H1 (cell line): ENCODE measurements around the gene CCDC40. TPM values are rescaled to one million over a fixed set of nuclear protein-coding genes. Genes with fewer than 3 reads are reported as not detected.

Experiments
- CTCF ChIA-PET: fragments of 300-600 bp; sonication (Branson Sonifier 250); formaldehyde crosslinking; loops from one replicate; lab custom pipeline; 2021; ENCODE audit not compliant: partially characterized antibody; lab: Charles Lee
- POLR2A ChIA-PET: fragments of 300-600 bp; sonication (Branson Sonifier 250); formaldehyde crosslinking; loops from one replicate; lab custom pipeline; 2021; ENCODE audit warnings: inconsistent platforms; ENCODE audit not compliant: partially characterized antibody; lab: Charles Lee
- DNase-seq, 2 experiments: peaks; one replicate each; pipeline versions ENCODE4 v3.0.0 to v3.0.0-alpha.2; 2010 to 2022; ENCODE audit warnings: low spot score in 2 of 2, low read depth in 1 of 2, mixed read lengths in 1 of 2
- FAIRE-seq: peaks from 2 replicates; lab custom pipeline; 2011; peaks lifted over from hg19 to GRCh38; lab: Jason Lieb, UNC
- H2AFZ ChIP-seq: 2 replicates; pipeline ENCODE4 v1.8.1; 2012; ENCODE audit warnings: low read length, inconsistent platforms
- H2AK5ac ChIP-seq: 2 replicates; pipeline ENCODE4 v1.6.1; 2013; ENCODE audit warnings: low read depth, low read length
- H2BK120ac ChIP-seq: replicated peaks from 2 replicates; pipeline ENCODE3; 2013; ENCODE audit warnings: low read depth, low read length, inconsistent platforms
- H2BK12ac ChIP-seq: 2 replicates; pipeline ENCODE4 v1.6.1; 2013; ENCODE audit warnings: low read depth, low read length
- H2BK15ac ChIP-seq: 2 replicates; pipeline ENCODE4 v1.6.1; 2013; ENCODE audit warnings: low read length
- H2BK20ac ChIP-seq: 2 replicates; pipeline ENCODE4 v1.6.1; 2013; ENCODE audit warnings: low read length
- H2BK5ac ChIP-seq: 2 replicates; pipeline ENCODE4 v1.6.1; 2013; ENCODE audit warnings: low read depth, low read length
- H3K14ac ChIP-seq: 2 replicates; pipeline ENCODE4 v1.6.1; 2013; ENCODE audit warnings: inconsistent platforms; ENCODE audit not compliant: insufficient read length
- H3K18ac ChIP-seq: 2 replicates; pipeline ENCODE4 v1.6.1; 2013; ENCODE audit warnings: low read length; ENCODE audit errors: extremely low read depth
- H3K23ac ChIP-seq: 2 replicates; pipeline ENCODE4 v1.6.1; 2013; ENCODE audit warnings: inconsistent platforms; ENCODE audit not compliant: insufficient read length
- H3K23me2 ChIP-seq: 2 replicates; pipeline ENCODE4 v1.6.1; 2013; ENCODE audit warnings: low read depth, low read length
- H3K27ac ChIP-seq: 2 replicates; pipeline ENCODE4 v1.6.1; 2011; ENCODE audit warnings: low read depth, low read length, inconsistent platforms
- H3K27me3 ChIP-seq, 4 experiments: replicated peaks in 1 of 4; 1 replicate in 1 of 4; 2 replicates in 3 of 4; pipeline versions ENCODE4 v1.6.1 to v1.8.1; 2011 to 2013; ENCODE audit warnings: low read length in 3 of 4, mild to moderate bottlenecking in 3 of 4, inconsistent platforms in 2 of 4, mixed read lengths in 2 of 4, moderate library complexity in 1 of 4; ENCODE audit not compliant: control insufficient read depth in 3 of 4, insufficient read depth in 3 of 4; ENCODE audit errors: extremely low read depth in 1 of 4
- H3K36me3 ChIP-seq, 4 experiments: 2 replicates each; pipeline versions ENCODE4 v1.6.1 to v1.8.1; 2011 to 2013; ENCODE audit warnings: mild to moderate bottlenecking in 4 of 4, low read length in 3 of 4, moderate library complexity in 2 of 4, control low read depth in 1 of 4, inconsistent platforms in 1 of 4; ENCODE audit not compliant: insufficient read depth in 4 of 4, control insufficient read depth in 2 of 4
- H3K4ac ChIP-seq: replicated peaks from 2 replicates; pipeline ENCODE3; 2013; ENCODE audit warnings: low read length, low read depth, mixed read lengths, inconsistent platforms; ENCODE audit not compliant: insufficient read length
- H3K4me1 ChIP-seq, 4 experiments: replicated peaks in 1 of 4; 1 replicate in 1 of 4; 2 replicates in 3 of 4; pipeline versions ENCODE4 v1.6.1 to v1.8.1; 2011 to 2013; ENCODE audit warnings: low read length in 3 of 4, inconsistent platforms in 2 of 4, mixed read lengths in 1 of 4; ENCODE audit not compliant: insufficient read depth in 4 of 4, control insufficient read depth in 3 of 4
- H3K4me2 ChIP-seq, 2 experiments: 2 replicates each; pipeline versions ENCODE4 v1.6.1 to v1.8.1; 2011 to 2013; ENCODE audit warnings: low read depth in 2 of 2, low read length in 2 of 2, control low read depth in 1 of 2, inconsistent platforms in 1 of 2, mild to moderate bottlenecking in 1 of 2; ENCODE audit not compliant: insufficient read depth in 1 of 2
- H3K4me3 ChIP-seq, 4 experiments: fragments of 200-600, 300-600 bp in 1 of 4; sonication (generic), shearing (Covaris generic), sonication (Bioruptor Twin) in 1 of 4; 2 replicates each; pipeline versions ENCODE4 v1.5.1 to v1.8.1; 2011 to 2016; ENCODE audit warnings: low read length in 4 of 4, low read depth in 3 of 4, control low read depth in 2 of 4, inconsistent platforms in 2 of 4, mild to moderate bottlenecking in 2 of 4, mixed read lengths in 1 of 4, moderate library complexity in 1 of 4; ENCODE audit not compliant: insufficient read depth in 2 of 4; ENCODE audit errors: extremely low read depth in 1 of 4
- H3K56ac ChIP-seq: replicated peaks from 2 replicates; pipeline ENCODE3; 2013; ENCODE audit warnings: low read depth, mild to moderate bottlenecking, mixed read lengths, low read length, inconsistent platforms; ENCODE audit not compliant: insufficient read length
- H3K79me1 ChIP-seq: 2 replicates; pipeline ENCODE4 v1.6.1; 2013; ENCODE audit warnings: low read depth, low read length, control low read depth
- H3K79me2 ChIP-seq, 2 experiments: 2 replicates each; pipeline versions ENCODE4 v1.6.1 to v1.8.1; 2012 to 2013; ENCODE audit warnings: low read length in 2 of 2, mild to moderate bottlenecking in 2 of 2, inconsistent platforms in 1 of 2; ENCODE audit not compliant: insufficient read depth in 2 of 2, control insufficient read depth in 1 of 2
- H3K9ac ChIP-seq, 4 experiments: replicated peaks in 1 of 4; 1 replicate in 1 of 4; 2 replicates in 3 of 4; pipeline versions ENCODE4 v1.6.1 to v1.8.1; 2011 to 2013; ENCODE audit warnings: low read depth in 3 of 4, low read length in 3 of 4, control low read depth in 2 of 4, mild to moderate bottlenecking in 2 of 4, moderate library complexity in 2 of 4, inconsistent platforms in 1 of 4; ENCODE audit errors: extremely low read depth in 1 of 4
- H3K9me3 ChIP-seq, 2 experiments: 2 replicates each; pipeline versions ENCODE4 v1.6.1 to v1.8.1; 2012 to 2013; ENCODE audit warnings: mild to moderate bottlenecking in 2 of 2, moderate library complexity in 2 of 2, control low read depth in 1 of 2, inconsistent platforms in 1 of 2, low read depth in 1 of 2, low read length in 1 of 2, mixed read lengths in 1 of 2; ENCODE audit not compliant: insufficient read depth in 2 of 2
- H4K20me1 ChIP-seq, 2 experiments: replicated peaks in 1 of 2; 2 replicates each; pipeline versions ENCODE3 to v1.8.1; 2011 to 2013; ENCODE audit warnings: inconsistent platforms in 2 of 2, low read length in 2 of 2, mild to moderate bottlenecking in 1 of 2; ENCODE audit not compliant: insufficient read depth in 2 of 2, control insufficient read depth in 1 of 2
- H4K5ac ChIP-seq: 2 replicates; pipeline ENCODE4 v1.6.1; 2013; ENCODE audit warnings: low read length, low read depth, mixed read lengths, inconsistent platforms; ENCODE audit not compliant: insufficient read length
- H4K8ac ChIP-seq: 2 replicates; pipeline ENCODE4 v1.8.0; 2013; ENCODE audit warnings: mild to moderate bottlenecking, moderate library complexity, low read length, inconsistent platforms; ENCODE audit not compliant: insufficient read depth; ENCODE audit errors: extremely low read depth
- H4K91ac ChIP-seq: replicated peaks from 2 replicates; pipeline ENCODE3; 2013; ENCODE audit warnings: low read length, mixed read lengths, inconsistent platforms; ENCODE audit not compliant: insufficient read length
- ASH2L ChIP-seq: fragments of 200-600, 300-600 bp; sonication (generic); IDR thresholded peaks from one replicate; pipeline ENCODE4 v1.7.1; 2017; ENCODE audit warnings: low read length
- BACH1 ChIP-seq: IDR thresholded peaks from 2 replicates; pipeline ENCODE4 v1.6.1; 2012; ENCODE audit warnings: low read length, improper control_type of control experiment
- CEBPB ChIP-seq: IDR thresholded peaks from 2 replicates; pipeline ENCODE4 v1.6.1; 2012; ENCODE audit warnings: low read depth, low read length
- GABPA ChIP-seq: IDR thresholded peaks from 2 replicates; pipeline ENCODE4 v1.6.1; 2011; ENCODE audit warnings: mild to moderate bottlenecking, low read length, moderate library complexity, borderline replicate concordance; ENCODE audit not compliant: insufficient read depth
- HDAC2 ChIP-seq, 2 experiments: fragments of 300-600 bp in 1 of 2; sonication (generic) in 1 of 2; IDR thresholded peaks; 2 replicates each; pipeline ENCODE4 v1.6.1; 2011 to 2012; ENCODE audit warnings: low read depth in 2 of 2, low read length in 2 of 2, mild to moderate bottlenecking in 2 of 2, moderate library complexity in 2 of 2, borderline replicate concordance in 1 of 2, inconsistent platforms in 1 of 2
- JUN ChIP-seq: IDR thresholded peaks from 2 replicates; pipeline ENCODE4 v1.6.1; 2011; ENCODE audit warnings: low read depth, mild to moderate bottlenecking, improper control_type of control experiment, low read length
- KDM5A ChIP-seq: fragments of 200-600 bp; IDR thresholded peaks from 2 replicates; pipeline ENCODE4 v1.7.1; 2012; ENCODE audit warnings: mild to moderate bottlenecking, low read length, inconsistent platforms, mixed read lengths
- MAFK ChIP-seq: IDR thresholded peaks from 2 replicates; pipeline ENCODE4 v1.6.1; 2012; ENCODE audit warnings: low read depth, mild to moderate bottlenecking, improper control_type of control experiment, low read length
- RAD21 ChIP-seq, 2 experiments: IDR thresholded peaks in 1 of 2; conservative IDR thresholded peaks in 1 of 2; 2 replicates each; pipeline ENCODE4 v1.6.1; 2011; ENCODE audit warnings: low read depth in 2 of 2, low read length in 2 of 2, improper control_type of control experiment in 1 of 2, inconsistent platforms in 1 of 2, mild to moderate bottlenecking in 1 of 2, moderate library complexity in 1 of 2
- SIN3A ChIP-seq, 2 experiments: IDR thresholded peaks in 1 of 2; conservative IDR thresholded peaks in 1 of 2; 2 replicates each; pipeline ENCODE4 v1.6.1; 2011 to 2012; ENCODE audit warnings: low read length in 2 of 2, improper control_type of control experiment in 1 of 2, low read depth in 1 of 2, mild to moderate bottlenecking in 1 of 2
- SP1 ChIP-seq: IDR thresholded peaks from 2 replicates; pipeline ENCODE4 v1.6.1; 2011; ENCODE audit warnings: low read depth, low read length
- TAF1 ChIP-seq: IDR thresholded peaks from 2 replicates; pipeline ENCODE4 v1.6.1; 2011; ENCODE audit warnings: mild to moderate bottlenecking, low read depth, low read length
- TBP ChIP-seq: IDR thresholded peaks from 2 replicates; pipeline ENCODE4 v1.6.1; 2011; ENCODE audit warnings: low read depth, low read length, improper control_type of control experiment
- TEAD4 ChIP-seq: IDR thresholded peaks from 2 replicates; pipeline ENCODE4 v1.6.1; 2012; ENCODE audit warnings: low read depth, low read length, inconsistent platforms, mixed read lengths
- WGBS, 2 experiments: shearing (Covaris generic) in 1 of 2; methylation state at CpG; one replicate each; pipeline versions ENCODE4 v1.1.6 to v1.1.7; 2013 to 2015; ENCODE audit warnings: low lambda C conversion rate in 2 of 2, mixed read lengths in 2 of 2, inconsistent platforms in 1 of 2, low coverage in 1 of 2, missing lambda C conversion rate in 1 of 2; ENCODE audit not compliant: insufficient replicate concordance in 2 of 2, insufficient coverage in 1 of 2, insufficient read length in 1 of 2; ENCODE audit errors: extremely low coverage in 1 of 2, missing lambda C conversion rate in 1 of 2; 5-methylcytosine and 5-hydroxymethylcytosine counted together
- polyA plus RNA-seq, 7 experiments: library from polyadenylated mRNA; depleted of rRNA in 3 of 7; stranded (reverse) in 5 of 7; unstranded in 2 of 7; fragments of >200 nt in 5 of 7; fragments of 200-250 nt in 2 of 7; gene quantifications; 1 replicate in 5 of 7; 2 replicates in 1 of 7; 4 replicates in 1 of 7; pipeline versions ENCODE4 v1.2.1 to v1.2.3, GENCODE V29; 2011 to 2013; ENCODE audit warnings: missing spikeins in 2 of 7, mixed read lengths in 2 of 7
- total RNA-seq: library from RNA; stranded (reverse); fragmentation: NEBNext Ultra II Directional; extraction: Animal tissue kit (Norgen Biotek cat#: 25700); gene quantifications from 2 replicates; pipeline ENCODE4 v1.2.1, GENCODE V29; 2021

Gene CCDC40
- total and polyA plus RNA-seq, 2 of the 8 experiments (the other 6 are each of a cell fraction or from before 2014, with no cell fraction given), result 4.1 to 11.5 TPM

DNA sequence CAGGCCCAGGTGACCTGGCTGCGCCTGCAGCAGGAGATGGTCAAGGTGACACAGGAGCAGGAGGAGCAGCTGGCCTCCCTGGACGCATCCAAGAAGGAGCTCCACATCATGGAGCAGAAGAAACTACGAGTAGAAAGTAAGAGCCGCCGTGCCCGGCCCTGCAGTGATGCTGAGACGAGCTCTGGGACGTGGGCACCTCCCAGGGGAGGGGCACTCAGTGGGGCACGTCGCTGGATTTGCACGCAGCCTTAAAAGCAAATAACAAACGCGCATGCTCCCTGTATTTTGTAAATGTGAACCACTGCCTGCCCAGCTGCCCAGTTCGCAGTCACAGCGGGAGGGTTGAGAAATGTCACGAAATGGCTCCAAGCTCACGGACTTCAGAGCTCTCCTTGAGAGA lies 49.6 kb downstream of the CCDC40 start:
- no peak overlapping the region for H2AK5ac ChIP-seq
- POLR2A ChIA-PET, result interaction anchor here (1.0 to 2.2 kb wide), 2 partner anchors 15 to 38 kb away, joined by 5 to 8 read pairs; partner anchors contain the start of gene GAA
- peaks cover 0 to 5% (median 1%) of the 10 kb centered on the region in 4 experiments; a peak in 4 of 7 replicates for H3K4me1 ChIP-seq
- TF ChIP-seq BACH1 (no peak), SIN3A (conservative IDR thresholded peaks at IDR 0.05 in 1 of 2, IDR thresholded peaks at IDR 0.05 in 1 of 2; ENCODE audit: low read depth in 1 of 2, low read length in 2 of 2) (no peak), HDAC2 (IDR thresholded peaks at IDR 0.05; ENCODE audit: borderline replicate concordance in 1 of 2, low read depth in 2 of 2, low read length in 2 of 2) (no peak), JUN (no peak), SP1 (no peak), MAFK (no peak), TBP (no peak), KDM5A (no peak), GABPA (no peak), ASH2L (no peak), TAF1 (no peak), RAD21 (IDR thresholded peaks at IDR 0.05 in 1 of 2, conservative IDR thresholded peaks at IDR 0.05 in 1 of 2; ENCODE audit: low read depth in 2 of 2, low read length in 2 of 2) (no peak), TEAD4 (no peak), CEBPB (no peak)

More for the DNA sequence above, 49.6 kb downstream of the CCDC40 start:
- H2BK5ac ChIP-seq, result no peak overlapping the region
- H3K23ac ChIP-seq, result no peak overlapping the region
- H3K4me3 ChIP-seq, result no peak overlapping the region
- no peak overlapping the region for H3K4me2 ChIP-seq
- H3K56ac ChIP-seq, result no peak overlapping the region
- H3K23me2 ChIP-seq, result no peaks in the 10 kb centered on the region
- no peak overlapping the region for H2BK12ac ChIP-seq
- no peak overlapping the region for H3K14ac ChIP-seq
- no peak overlapping the region for H3K27ac ChIP-seq
- no peak overlapping the region for H3K9ac ChIP-seq
- H3K4ac ChIP-seq, result no peak overlapping the region
- H3K18ac ChIP-seq, result no peak overlapping the region
- H3K79me2 ChIP-seq, result no peaks in the 10 kb centered on the region
- no peak overlapping the region for H4K8ac ChIP-seq
- no peak overlapping the region for H4K5ac ChIP-seq
- DNase-seq, result no peak
- no peak overlapping the region for H2BK20ac ChIP-seq
- H2BK15ac ChIP-seq, result no peak overlapping the region
- H3K27me3 ChIP-seq, result no peaks in the 10 kb centered on the region
- H3K9me3 ChIP-seq, result no peaks in the 10 kb centered on the region
- H3K36me3 ChIP-seq, result no peaks in the 10 kb centered on the region
- no peaks in the 10 kb centered on the region for H4K20me1 ChIP-seq
- no peaks in the 10 kb centered on the region for H3K79me1 ChIP-seq
- no peak overlapping the region for H2BK120ac ChIP-seq
- FAIRE-seq, result no peak
- no peak overlapping the region for H2AFZ ChIP-seq
- CTCF ChIA-PET, result interaction anchor here (0.6 to 2.3 kb wide), 11 partner anchors 9 to 267 kb away, joined by 3 to 8 read pairs (median 3); partner anchors contain the start of gene GAA
- H4K91ac ChIP-seq, result no peak overlapping the region
- WGBS, 2 experiments, result 92% methylated on average over 16 of the region's 17 CpGs; no CpG with 5 or more reads in 1 of the 2 experiments
